WTC11 (cell line): ENCODE measurements around the gene ADGRD2.

Experiments used
- ATF1 ChIP-seq: sonication (generic); formaldehyde crosslinking; IDR thresholded peaks from 2 replicates; pipeline ENCODE4 v1.8.1; 2023; ENCODE audit warnings: mild to moderate bottlenecking, moderate library complexity, missing genetic modification reagents
- CREM ChIP-seq: sonication (generic); formaldehyde crosslinking; IDR thresholded peaks from 2 replicates; pipeline ENCODE4 v1.8.1; 2022; ENCODE audit warnings: mild to moderate bottlenecking, missing genetic modification reagents, moderate library complexity
- E2F5 ChIP-seq: sonication (generic); formaldehyde crosslinking; IDR thresholded peaks from 2 replicates; pipeline ENCODE4 v1.8.1; 2022; ENCODE audit warnings: mild to moderate bottlenecking, moderate library complexity, missing genetic modification reagents
- FOXP1 ChIP-seq: sonication (generic); formaldehyde crosslinking; IDR thresholded peaks from 2 replicates; pipeline ENCODE4 v1.8.0; 2022; ENCODE audit warnings: missing genetic modification reagents, mild to moderate bottlenecking, moderate library complexity, borderline replicate concordance
- SMAD3 ChIP-seq: sonication (generic); formaldehyde crosslinking; IDR thresholded peaks from 2 replicates; pipeline ENCODE4 v1.8.0; 2022; ENCODE audit warnings: missing genetic modification reagents, mild to moderate bottlenecking, borderline replicate concordance
- TEAD1 ChIP-seq: sonication (generic); formaldehyde crosslinking; IDR thresholded peaks from 2 replicates; pipeline ENCODE4 v1.8.0; 2022; ENCODE audit warnings: mild to moderate bottlenecking, missing genetic modification reagents
- USF1 ChIP-seq: sonication (generic); formaldehyde crosslinking; IDR thresholded peaks from 2 replicates; pipeline ENCODE4 v1.8.0; 2022; ENCODE audit warnings: mild to moderate bottlenecking, missing genetic modification reagents
- USF2 ChIP-seq: sonication (generic); formaldehyde crosslinking; IDR thresholded peaks from 2 replicates; pipeline ENCODE4 v1.8.1; 2023; ENCODE audit warnings: mild to moderate bottlenecking, missing genetic modification reagents, moderate library complexity
- TF ChIP-seq, protein P1 (sequence below): fragments of 200-600 bp; IDR thresholded peaks from 2 replicates; pipeline ENCODE4 v1.8.0; 2022; ENCODE audit warnings: antibody characterized with exemption
- TF ChIP-seq, protein P2 (sequence below): sonication (generic); formaldehyde crosslinking; IDR thresholded peaks from 2 replicates; pipeline ENCODE4 v1.8.0; 2022; ENCODE audit warnings: mild to moderate bottlenecking, missing genetic modification reagents
- TF ChIP-seq, protein P3 (sequence below): sonication (generic); formaldehyde crosslinking; IDR thresholded peaks from 2 replicates; pipeline ENCODE4 v1.8.1; 2022; ENCODE audit warnings: missing genetic modification reagents, borderline replicate concordance

- TF ChIP-seq, protein P1, sequence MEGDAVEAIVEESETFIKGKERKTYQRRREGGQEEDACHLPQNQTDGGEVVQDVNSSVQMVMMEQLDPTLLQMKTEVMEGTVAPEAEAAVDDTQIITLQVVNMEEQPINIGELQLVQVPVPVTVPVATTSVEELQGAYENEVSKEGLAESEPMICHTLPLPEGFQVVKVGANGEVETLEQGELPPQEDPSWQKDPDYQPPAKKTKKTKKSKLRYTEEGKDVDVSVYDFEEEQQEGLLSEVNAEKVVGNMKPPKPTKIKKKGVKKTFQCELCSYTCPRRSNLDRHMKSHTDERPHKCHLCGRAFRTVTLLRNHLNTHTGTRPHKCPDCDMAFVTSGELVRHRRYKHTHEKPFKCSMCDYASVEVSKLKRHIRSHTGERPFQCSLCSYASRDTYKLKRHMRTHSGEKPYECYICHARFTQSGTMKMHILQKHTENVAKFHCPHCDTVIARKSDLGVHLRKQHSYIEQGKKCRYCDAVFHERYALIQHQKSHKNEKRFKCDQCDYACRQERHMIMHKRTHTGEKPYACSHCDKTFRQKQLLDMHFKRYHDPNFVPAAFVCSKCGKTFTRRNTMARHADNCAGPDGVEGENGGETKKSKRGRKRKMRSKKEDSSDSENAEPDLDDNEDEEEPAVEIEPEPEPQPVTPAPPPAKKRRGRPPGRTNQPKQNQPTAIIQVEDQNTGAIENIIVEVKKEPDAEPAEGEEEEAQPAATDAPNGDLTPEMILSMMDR = no peak
- TF ChIP-seq ATF1 (CRISPR knock-in tag) = no peak
- TF ChIP-seq USF1 = no peak
- TF ChIP-seq SMAD3 (CRISPR knock-in tag) = no peak
- TF ChIP-seq E2F5 (CRISPR knock-in tag) = no peak
- no peak for TF ChIP-seq CREM (CRISPR knock-in tag)
- TF ChIP-seq, protein P2, sequence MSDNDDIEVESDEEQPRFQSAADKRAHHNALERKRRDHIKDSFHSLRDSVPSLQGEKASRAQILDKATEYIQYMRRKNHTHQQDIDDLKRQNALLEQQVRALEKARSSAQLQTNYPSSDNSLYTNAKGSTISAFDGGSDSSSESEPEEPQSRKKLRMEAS (CRISPR knock-in tag) = no peak
- TF ChIP-seq TEAD1 (CRISPR knock-in tag) = no peak
- TF ChIP-seq, protein P3, sequence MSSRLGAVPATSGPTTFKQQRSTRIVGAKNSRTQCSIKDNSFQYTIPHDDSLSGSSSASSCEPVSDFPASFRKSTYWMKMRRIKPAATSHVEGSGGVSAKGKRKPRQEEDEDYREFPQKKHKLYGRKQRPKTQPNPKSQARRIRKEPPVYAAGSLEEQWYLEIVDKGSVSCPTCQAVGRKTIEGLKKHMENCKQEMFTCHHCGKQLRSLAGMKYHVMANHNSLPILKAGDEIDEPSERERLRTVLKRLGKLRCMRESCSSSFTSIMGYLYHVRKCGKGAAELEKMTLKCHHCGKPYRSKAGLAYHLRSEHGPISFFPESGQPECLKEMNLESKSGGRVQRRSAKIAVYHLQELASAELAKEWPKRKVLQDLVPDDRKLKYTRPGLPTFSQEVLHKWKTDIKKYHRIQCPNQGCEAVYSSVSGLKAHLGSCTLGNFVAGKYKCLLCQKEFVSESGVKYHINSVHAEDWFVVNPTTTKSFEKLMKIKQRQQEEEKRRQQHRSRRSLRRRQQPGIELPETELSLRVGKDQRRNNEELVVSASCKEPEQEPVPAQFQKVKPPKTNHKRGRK = no peak
- TF ChIP-seq FOXP1 (CRISPR knock-in tag) = no peak
- no peak for TF ChIP-seq USF2 (CRISPR knock-in tag)
These were observed 47.2 kb downstream of the ADGRD2 start for GRCh38 chr9:124497441-124497840.
